CD14-positive monocyte (primary cell): ENCODE measurements around the gene CCDC136. TPM values are rescaled to one million over a fixed set of nuclear protein-coding genes. Genes with fewer than 3 reads are reported as not detected.

Experiments
- DNase-seq, 3 donors: peaks; one replicate each; pipeline ENCODE4 v3.0.0-alpha.2; 2011 to 2022
- H2AFZ ChIP-seq: 2 replicates; pipeline ENCODE4 v1.6.0; 2012; ENCODE audit warnings: mild to moderate bottlenecking, low read depth, low read length, inconsistent platforms; ENCODE audit not compliant: insufficient read depth, poor library complexity, severe bottlenecking
- H3K27ac ChIP-seq, 2 donors: 1 replicate in 1 of 2; 2 replicates in 1 of 2; pipeline ENCODE4 v1.5.1; 2012 to 2013; ENCODE audit warnings: low read length in 2 of 2, control low read depth in 1 of 2, inconsistent platforms in 1 of 2, low read depth in 1 of 2, mild to moderate bottlenecking in 1 of 2
- H3K27me3 ChIP-seq, 2 donors: one replicate each; pipeline versions ENCODE4 v1.6.0 to v1.6.1; 2011 to 2013; ENCODE audit warnings: low read length in 2 of 2; ENCODE audit not compliant: control insufficient read depth in 2 of 2, insufficient read depth in 2 of 2
- H3K36me3 ChIP-seq, 2 donors: replicated peaks in 1 of 2; 1 replicate in 1 of 2; 2 replicates in 1 of 2; pipeline versions ENCODE4 v1.5.1 to v1.6.1; 2012 to 2013; ENCODE audit warnings: low read length in 2 of 2, control low read depth in 1 of 2, inconsistent platforms in 1 of 2, mild to moderate bottlenecking in 1 of 2; ENCODE audit not compliant: insufficient read depth in 2 of 2, control insufficient read depth in 1 of 2
- H3K4me1 ChIP-seq, 2 donors: 1 replicate in 1 of 2; 2 replicates in 1 of 2; pipeline versions ENCODE4 v1.5.1 to v1.6.1; 2012 to 2013; ENCODE audit warnings: low read length in 2 of 2, control low read depth in 1 of 2, inconsistent platforms in 1 of 2, mild to moderate bottlenecking in 1 of 2, moderate library complexity in 1 of 2; ENCODE audit not compliant: insufficient read depth in 2 of 2, control insufficient read depth in 1 of 2
- H3K4me2 ChIP-seq: replicated peaks from 2 replicates; pipeline ENCODE3; 2012; ENCODE audit warnings: low read length, moderate library complexity, mild to moderate bottlenecking; ENCODE audit not compliant: poor library complexity, severe bottlenecking; ENCODE audit errors: extremely low read depth
- H3K4me3 ChIP-seq, 3 experiments: fragments of 200-600 bp in 1 of 3; sonication (generic) in 1 of 3; replicated peaks in 1 of 3; 1 replicate in 2 of 3; 2 replicates in 1 of 3; pipeline ENCODE4 v1.5.1; 2011 to 2013; ENCODE audit warnings: low read length in 3 of 3, mild to moderate bottlenecking in 3 of 3, control low read depth in 2 of 3, low read depth in 2 of 3, inconsistent platforms in 1 of 3, moderate library complexity in 1 of 3
- H3K79me2 ChIP-seq: 2 replicates; pipeline ENCODE4 v1.6.0; 2012; ENCODE audit warnings: mild to moderate bottlenecking, control low read depth, inconsistent platforms, low read length, moderate library complexity; ENCODE audit not compliant: insufficient read depth
- H3K9ac ChIP-seq: 2 replicates; pipeline ENCODE4 v1.6.0; 2017; ENCODE audit warnings: low read length, mild to moderate bottlenecking; ENCODE audit not compliant: insufficient read depth, poor library complexity, severe bottlenecking
- H3K9me3 ChIP-seq, 2 donors: replicated peaks in 1 of 2; 1 replicate in 1 of 2; 2 replicates in 1 of 2; pipeline versions ENCODE4 v1.5.1 to v1.6.1; 2012 to 2013; ENCODE audit warnings: low read length in 2 of 2, control low read depth in 1 of 2; ENCODE audit not compliant: control insufficient read depth in 1 of 2, insufficient read depth in 1 of 2
- H4K20me1 ChIP-seq: 2 replicates; pipeline ENCODE4 v1.6.0; 2012; ENCODE audit warnings: mild to moderate bottlenecking, low read length, control low read depth, moderate library complexity; ENCODE audit not compliant: insufficient read depth
- H3K27ac Mint-ChIP-seq, 7 donors: one replicate each; pipeline ENCODE4 v1.8.0; 2020; ENCODE audit warnings: mild to moderate bottlenecking in 7 of 7, mixed read lengths in 7 of 7, moderate library complexity in 6 of 7, inconsistent platforms in 2 of 7
- H3K27me3 Mint-ChIP-seq, 3 donors: one replicate each; pipeline ENCODE4 v1.8.0; 2021 to 2022; ENCODE audit warnings: low read depth in 3 of 3, mild to moderate bottlenecking in 3 of 3, mixed read lengths in 3 of 3, moderate library complexity in 3 of 3, inconsistent platforms in 1 of 3
- H3K36me3 Mint-ChIP-seq, 2 donors: one replicate each; pipeline ENCODE4 v1.8.0; 2020; ENCODE audit warnings: mixed read lengths in 2 of 2, inconsistent platforms in 1 of 2, mild to moderate bottlenecking in 1 of 2
- H3K4me1 Mint-ChIP-seq: one replicate; pipeline ENCODE4 v1.8.0; 2020; ENCODE audit warnings: mild to moderate bottlenecking, mixed read lengths
- H3K4me3 Mint-ChIP-seq, 2 donors: one replicate each; pipeline ENCODE4 v1.8.0; 2020; ENCODE audit warnings: mild to moderate bottlenecking in 2 of 2, mixed read lengths in 2 of 2, moderate library complexity in 1 of 2
- H3K9me3 Mint-ChIP-seq, 7 donors: one replicate each; pipeline ENCODE4 v1.8.0; 2020 to 2022; ENCODE audit warnings: mixed read lengths in 7 of 7, mild to moderate bottlenecking in 6 of 7, moderate library complexity in 6 of 7, inconsistent platforms in 2 of 7
- WGBS: methylation state at CpG from one replicate; pipeline ENCODE4 v1.1.5; 2013; ENCODE audit warnings: missing lambda C conversion rate; ENCODE audit not compliant: insufficient coverage; 5-methylcytosine and 5-hydroxymethylcytosine counted together
- intact Hi-C, 2 donors: fragments of 100-400 bp; cut with micrococcal nuclease; formaldehyde crosslinking; loops; one replicate each; pipeline versions ENCODE4 v1.15.0 to v1.15.1; 2023
- polyA plus RNA-seq, 3 donors: library from polyadenylated mRNA; depleted of rRNA in 1 of 3; unstranded in 2 of 3; stranded (reverse) in 1 of 3; fragments of 300-500 nt in 2 of 3; fragments of >200 nt in 1 of 3; fragmentation: Illumina TruSeq in 2 of 3; gene quantifications; 1 replicate in 2 of 3; 2 replicates in 1 of 3; pipeline ENCODE4 v1.2.3, GENCODE V29; 2012 to 2021
- TF ChIP-seq, protein P1 (sequence below): fragments of 200-600 bp; IDR thresholded peaks from one replicate; pipeline ENCODE4 v1.8.0; 2022; ENCODE audit warnings: antibody characterized with exemption, mild to moderate bottlenecking

Gene CCDC136
- polyA plus RNA-seq, 3 donors, result 0.26 to 2.6 TPM; not detected in 1

- intact Hi-C loops, result no loop called here
- no peaks in the 10 kb centered on the region for H4K20me1 ChIP-seq
- no peaks in the 10 kb centered on the region for H3K79me2 ChIP-seq
- H3K27me3 ChIP-seq, result peaks cover 22 to 31% of the 10 kb centered on the region in 2 donors
- H3K4me1 ChIP-seq, result peaks cover 13 to 15% of the 10 kb centered on the region in 2 donors
- no peak overlapping the region for H3K9ac ChIP-seq
- no peaks in the 10 kb centered on the region for H3K9me3 ChIP-seq
- Mint-ChIP-seq H3K4me1 (peaks cover 16% of the 10 kb centered on the region), H3K36me3 (peaks cover 0 to 3% of the 10 kb centered on the region in 2 donors), H3K9me3 (peaks cover 0 to 13% (median 6%) of the 10 kb centered on the region in 7 donors), H3K27me3 (peaks cover 33 to 43% (median 42%) of the 10 kb centered on the region in 3 donors), H3K4me3 (no peak overlapping the region), H3K27ac (peak overlapping the region in 1 of 7 donors; percentile 50)
- no peak for DNase-seq
- H3K4me2 ChIP-seq, result no peak overlapping the region
- no peaks in the 10 kb centered on the region for H3K36me3 ChIP-seq
- no peak overlapping the region for H3K27ac ChIP-seq
- no peak overlapping the region for H2AFZ ChIP-seq
- WGBS, result 91% methylated on average over 3 of the region's 4 CpGs
- TF ChIP-seq, protein P1, sequence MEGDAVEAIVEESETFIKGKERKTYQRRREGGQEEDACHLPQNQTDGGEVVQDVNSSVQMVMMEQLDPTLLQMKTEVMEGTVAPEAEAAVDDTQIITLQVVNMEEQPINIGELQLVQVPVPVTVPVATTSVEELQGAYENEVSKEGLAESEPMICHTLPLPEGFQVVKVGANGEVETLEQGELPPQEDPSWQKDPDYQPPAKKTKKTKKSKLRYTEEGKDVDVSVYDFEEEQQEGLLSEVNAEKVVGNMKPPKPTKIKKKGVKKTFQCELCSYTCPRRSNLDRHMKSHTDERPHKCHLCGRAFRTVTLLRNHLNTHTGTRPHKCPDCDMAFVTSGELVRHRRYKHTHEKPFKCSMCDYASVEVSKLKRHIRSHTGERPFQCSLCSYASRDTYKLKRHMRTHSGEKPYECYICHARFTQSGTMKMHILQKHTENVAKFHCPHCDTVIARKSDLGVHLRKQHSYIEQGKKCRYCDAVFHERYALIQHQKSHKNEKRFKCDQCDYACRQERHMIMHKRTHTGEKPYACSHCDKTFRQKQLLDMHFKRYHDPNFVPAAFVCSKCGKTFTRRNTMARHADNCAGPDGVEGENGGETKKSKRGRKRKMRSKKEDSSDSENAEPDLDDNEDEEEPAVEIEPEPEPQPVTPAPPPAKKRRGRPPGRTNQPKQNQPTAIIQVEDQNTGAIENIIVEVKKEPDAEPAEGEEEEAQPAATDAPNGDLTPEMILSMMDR, result no peak
- no peak overlapping the region for H3K4me3 ChIP-seq
Observed at GRCh38 chr7:128826512-128826911, 34.7 kb downstream of the CCDC136 start.

DNA sequence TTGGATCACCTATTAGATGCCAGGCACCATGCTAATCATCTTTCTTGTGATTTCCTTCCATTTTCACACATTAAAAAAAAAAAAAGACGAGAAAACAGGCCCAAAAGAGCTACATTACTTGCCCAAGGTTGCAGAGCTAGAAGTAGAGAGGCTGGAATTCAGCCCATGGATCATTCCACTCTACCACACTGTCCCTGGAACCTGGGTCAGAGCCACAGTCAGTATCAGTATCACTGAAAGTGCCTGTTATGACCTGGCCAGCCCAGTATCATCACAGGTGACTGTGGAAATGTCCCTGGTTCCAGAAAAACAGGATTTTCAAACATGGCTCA is 35.1 kb downstream of the CCDC136 start:
- Histone ChIP-seq H3K9me3 (no peaks in the 10 kb centered on the region), H3K4me1 (peaks cover 16 to 18% of the 10 kb centered on the region in 2 donors), H3K27me3 (peaks cover 25 to 35% of the 10 kb centered on the region in 2 donors), H3K9ac (no peak overlapping the region), H3K79me2 (no peaks in the 10 kb centered on the region), H2AFZ (no peak overlapping the region), H4K20me1 (no peaks in the 10 kb centered on the region), H3K4me2 (no peak overlapping the region), H3K4me3 (no peak overlapping the region), H3K36me3 (no peaks in the 10 kb centered on the region), H3K27ac (no peak overlapping the region)
- H3K4me1 Mint-ChIP-seq, result peaks cover 18% of the 10 kb centered on the region
- TF ChIP-seq, protein P1, result no peak
- H3K27me3 Mint-ChIP-seq, result peaks cover 37 to 47% (median 45%) of the 10 kb centered on the region in 3 donors
- intact Hi-C loops, result no loop called here
- DNase-seq, result no peak
- H3K9me3 Mint-ChIP-seq, result peaks cover 0 to 15% (median 6%) of the 10 kb centered on the region in 7 donors
- H3K4me3 Mint-ChIP-seq, result no peak overlapping the region
- WGBS, result no CpG with 5 or more reads among the region's 1 CpG
- H3K27ac Mint-ChIP-seq, result no peak overlapping the region
- peaks cover 0 to 3% of the 10 kb centered on the region in 2 donors for H3K36me3 Mint-ChIP-seq
